K562 (cell line): Measurements from ENCODE around the gene RARRES2.

ENCODE experiments used
- ARID2 ChIP-seq: fragments of 450-650 bp; IDR thresholded peaks from 2 replicates; pipeline ENCODE4 v1.6.1; 2017; ENCODE audit warnings: antibody characterized with exemption, mild to moderate bottlenecking
- NR3C1 ChIP-seq: sonication (generic); formaldehyde crosslinking; IDR thresholded peaks from 2 replicates; pipeline ENCODE4 v1.8.1; 2022; ENCODE audit warnings: missing genetic modification reagents
- PCBP1 ChIP-seq: fragments of 200-400 bp; formaldehyde crosslinking; IDR thresholded peaks from 2 replicates; pipeline ENCODE4 v1.6.1; 2018; ENCODE audit warnings: mild to moderate bottlenecking, low read depth, low read length; ENCODE audit not compliant: poor library complexity, severe bottlenecking
- RFX5 ChIP-seq: IDR thresholded peaks from 2 replicates; pipeline ENCODE4 v1.6.1; 2011; ENCODE audit warnings: low read depth, mild to moderate bottlenecking, improper control_type of control experiment, low read length
- TF ChIP-seq, protein P1 (sequence below), 2 experiments: fragments of 200-800 bp in 1 of 2; sonication (Bioruptor generic) in 1 of 2; sonication (generic) in 1 of 2; formaldehyde crosslinking in 1 of 2; IDR thresholded peaks in 1 of 2; conservative IDR thresholded peaks in 1 of 2; 2 replicates each; pipeline versions ENCODE4 v1.5.0 to v1.6.1; 2016 to 2020; ENCODE audit warnings: missing compliant biosample characterization in 1 of 2, missing genetic modification characterization in 1 of 2, missing genetic modification reagents in 1 of 2

GRCh38 chr7:150382844-150383225, 41.4 kb upstream of the RARRES2 start:
- TF ChIP-seq, protein P1, sequence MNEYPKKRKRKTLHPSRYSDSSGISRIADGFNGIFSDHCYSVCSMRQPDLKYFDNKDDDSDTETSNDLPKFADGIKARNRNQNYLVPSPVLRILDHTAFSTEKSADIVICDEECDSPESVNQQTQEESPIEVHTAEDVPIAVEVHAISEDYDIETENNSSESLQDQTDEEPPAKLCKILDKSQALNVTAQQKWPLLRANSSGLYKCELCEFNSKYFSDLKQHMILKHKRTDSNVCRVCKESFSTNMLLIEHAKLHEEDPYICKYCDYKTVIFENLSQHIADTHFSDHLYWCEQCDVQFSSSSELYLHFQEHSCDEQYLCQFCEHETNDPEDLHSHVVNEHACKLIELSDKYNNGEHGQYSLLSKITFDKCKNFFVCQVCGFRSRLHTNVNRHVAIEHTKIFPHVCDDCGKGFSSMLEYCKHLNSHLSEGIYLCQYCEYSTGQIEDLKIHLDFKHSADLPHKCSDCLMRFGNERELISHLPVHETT (CRISPR knock-in tag; conservative IDR thresholded peaks at IDR 0.05 in 1 of 2, IDR thresholded peaks at IDR 0.05 in 1 of 2), result no peak
- TF ChIP-seq ARID2 (no peak), PCBP1 (no peak), NR3C1 (CRISPR knock-in tag) (no peak), RFX5 (no peak)
